Stimulated activated CD4-positive, alpha-beta T cell treated with anti-CD3 and anti-CD28 coated beads, Interleukin-12 subunit alpha, Interleukin-12 subunit beta, amount 100 ng/mL, for 48 hours (primary cell): ENCODE results near the gene MYH6.
"Not testable (repeated sequence)": the region's sequence is repeated elsewhere in the genome, so short reads cannot be mapped to it uniquely, and the experiment has no call there.

Experiments used
- DNase-seq, 3 donors: peaks; one replicate each; pipeline ENCODE4 v3.0.0-alpha.2; 2020; ENCODE audit warnings: low read depth in 2 of 3, low spot score in 1 of 3

Gene MYH6

GRCh38 chr14:23399591-23399990, 8.5 kb downstream of the MYH6 start:
- no peak for DNase-seq

GRCh38 chr14:23399136-23399535, 8.9 kb downstream of the MYH6 start:
- DNase-seq: no peak

DNA sequence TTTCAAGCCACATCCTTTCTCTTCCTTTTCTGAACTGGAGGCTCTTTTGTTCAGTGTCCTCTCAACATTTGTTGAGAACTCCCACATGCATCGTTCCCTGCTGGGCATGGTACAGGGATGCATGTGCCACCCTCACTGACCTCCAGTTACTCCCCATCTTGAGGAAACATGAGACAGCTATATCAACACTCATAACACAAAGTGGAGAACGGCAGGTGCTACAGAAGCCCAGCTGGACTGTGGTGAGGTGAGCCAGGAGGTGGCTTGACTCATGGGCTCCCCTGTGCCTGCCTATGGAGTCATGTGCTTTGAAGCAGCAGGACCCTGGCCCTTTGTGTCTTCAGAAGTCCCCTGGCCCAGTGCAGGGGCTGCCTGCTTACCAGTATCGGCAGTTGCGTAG, 9.7 kb downstream of the MYH6 start:
- no peak for DNase-seq

GRCh38 chr14:23396781-23397407, 11.2 kb downstream of the MYH6 start:
- no peak for DNase-seq

GRCh38 chr14:23396126-23396525, 11.9 kb downstream of the MYH6 start:
- DNase-seq: no peak

DNA sequence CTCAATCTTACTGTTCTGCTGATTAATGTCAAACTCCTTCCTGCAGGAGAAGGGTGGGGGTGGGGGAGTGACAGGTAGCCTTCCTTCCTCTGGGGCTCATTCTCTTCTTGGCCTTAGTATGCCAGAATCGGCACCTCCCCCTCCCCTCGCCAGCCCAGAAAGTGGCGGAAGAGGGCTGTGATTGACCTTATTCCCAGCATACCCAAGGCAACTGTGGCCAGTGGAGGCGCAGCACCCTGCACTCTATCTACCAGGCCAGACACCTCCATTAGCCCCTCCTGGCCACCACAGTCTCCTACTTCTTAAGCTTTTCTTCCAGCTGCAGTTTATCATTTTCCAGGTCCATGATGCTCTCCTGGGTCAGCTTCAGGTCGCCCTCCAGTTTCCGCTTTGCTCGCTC, 15.5 kb downstream of the MYH6 start:
- DNase-seq: no peak

DNA sequence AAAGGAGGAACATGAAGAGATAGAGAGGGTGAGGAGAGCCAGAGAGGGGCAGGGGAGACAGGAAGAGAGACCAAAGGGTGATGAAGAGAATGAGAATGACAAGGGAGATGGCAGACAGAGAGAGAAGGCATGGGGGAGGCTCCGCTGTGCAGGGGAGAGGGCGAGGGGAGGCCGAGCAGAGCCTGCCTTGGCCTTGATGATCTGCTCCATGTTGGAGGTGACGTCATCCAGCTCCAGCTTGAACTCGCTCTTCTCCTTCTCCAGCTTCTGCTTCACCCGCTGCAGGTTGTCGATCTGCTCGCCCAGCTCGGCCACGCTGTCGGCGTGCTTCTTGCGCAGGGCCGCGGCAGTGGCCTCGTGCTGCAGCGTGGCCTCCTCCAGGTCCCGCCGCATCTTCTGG, 18.2 kb downstream of the MYH6 start:
- not testable (repeated sequence) for DNase-seq

DNA sequence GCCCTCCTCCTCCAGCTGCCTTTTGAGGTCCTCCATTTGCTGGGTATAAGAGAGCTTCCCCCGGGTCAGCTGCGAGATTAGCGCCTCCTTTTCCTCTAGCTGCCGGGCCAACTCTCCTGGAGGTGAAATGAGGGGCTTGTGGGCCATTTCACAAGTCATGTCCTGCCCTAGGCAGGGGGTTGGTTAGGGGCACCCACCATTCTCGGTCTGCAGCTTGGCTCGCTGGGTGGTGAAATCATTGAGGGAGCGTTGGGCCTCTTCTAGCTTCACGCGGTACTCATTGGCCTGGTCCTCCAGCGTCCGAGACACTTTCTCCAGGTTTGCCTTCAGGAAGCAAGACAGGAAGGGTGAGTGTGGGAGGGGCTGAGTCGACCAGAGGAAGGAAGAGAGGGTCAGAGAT, 18.7 kb downstream of the MYH6 start:
- no peak for DNase-seq

GRCh38 chr14:23388996-23389395, 19.1 kb downstream of the MYH6 start:
- DNase-seq: no peak

DNA sequence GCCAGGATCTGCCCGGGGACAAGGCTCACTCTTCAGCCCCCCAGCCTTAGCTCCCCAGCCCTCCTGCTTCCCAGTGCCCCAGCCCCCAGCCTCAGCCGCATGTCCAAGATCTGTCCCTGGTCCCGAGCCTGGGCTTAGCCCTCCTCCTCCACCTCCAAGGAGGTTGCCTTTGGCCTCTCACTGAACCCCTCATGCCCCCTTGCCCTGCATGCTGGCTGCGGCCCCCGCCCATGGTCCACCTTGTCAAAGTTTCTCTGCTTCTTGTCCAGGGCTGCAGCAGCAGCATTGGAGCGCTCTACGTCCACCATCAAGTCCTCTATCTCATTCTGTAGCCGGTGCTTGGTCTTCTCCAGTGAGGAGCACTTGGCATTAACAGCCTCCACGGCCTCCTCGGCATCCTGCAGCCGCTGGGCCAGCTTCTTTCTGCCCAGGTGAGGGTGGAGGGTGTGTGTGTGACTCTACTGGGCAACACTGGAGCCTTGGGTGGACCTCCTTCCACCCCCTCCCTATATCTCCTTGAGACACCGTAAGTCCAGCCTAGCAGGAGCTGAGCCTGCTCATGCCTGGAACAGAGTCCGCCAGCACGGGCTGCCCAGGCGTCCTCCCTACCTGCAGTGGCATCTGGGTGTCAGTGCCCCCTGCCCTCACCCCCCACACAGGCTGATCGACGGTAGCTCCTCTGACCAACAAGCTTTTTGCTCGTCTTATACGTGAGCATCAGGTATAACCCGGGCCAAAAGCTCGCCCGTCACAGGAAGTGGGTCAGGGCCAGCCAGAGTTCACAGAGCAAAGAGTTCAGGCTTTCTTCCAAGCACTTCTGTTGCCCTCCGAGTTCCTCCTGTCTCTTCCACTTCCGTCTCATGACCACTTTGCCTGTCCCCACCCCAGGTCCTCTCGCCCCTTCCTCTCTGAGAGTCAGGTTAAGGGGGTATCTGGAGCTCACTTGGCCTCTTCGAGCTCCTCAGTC, 19.9 kb downstream of the MYH6 start:
- DNase-seq: no peak

GRCh38 chr14:23386999-23387398, 21.1 kb downstream of the MYH6 start:
- DNase-seq: no peak

GRCh38 chr14:23386266-23386657, 21.8 kb downstream of the MYH6 start:
- not testable (repeated sequence) for DNase-seq

DNA sequence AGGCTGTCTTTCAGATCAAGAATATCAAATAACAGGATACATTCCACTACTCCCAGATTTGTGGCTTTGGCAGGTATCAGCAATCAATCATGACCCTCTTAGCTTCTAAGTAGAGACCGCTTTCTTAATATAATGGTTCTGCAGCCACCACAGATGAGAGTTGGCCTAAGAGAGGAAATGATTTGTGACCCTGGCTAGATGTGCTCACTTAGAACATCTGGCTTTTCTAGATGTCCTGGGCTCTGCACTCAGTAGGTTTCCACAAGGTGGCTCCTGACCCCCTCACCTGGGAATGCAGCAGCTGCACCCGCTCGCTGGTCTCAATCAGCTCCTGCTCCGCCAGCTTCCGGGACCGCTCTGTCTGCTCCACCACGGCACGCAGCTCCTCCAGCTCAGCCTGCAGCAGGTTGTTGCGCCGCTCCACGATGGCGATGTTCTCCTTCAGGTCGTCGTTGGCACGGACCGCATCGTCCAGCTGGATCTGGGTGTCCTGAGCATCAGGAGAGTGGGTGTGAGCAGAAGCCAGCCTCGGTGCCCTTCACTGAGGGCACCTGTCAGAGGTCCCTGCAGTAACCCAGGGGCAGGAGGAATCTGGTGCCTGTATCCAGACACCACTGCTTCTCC, 22.3 kb downstream of the MYH6 start:
- no peak for DNase-seq

DNA sequence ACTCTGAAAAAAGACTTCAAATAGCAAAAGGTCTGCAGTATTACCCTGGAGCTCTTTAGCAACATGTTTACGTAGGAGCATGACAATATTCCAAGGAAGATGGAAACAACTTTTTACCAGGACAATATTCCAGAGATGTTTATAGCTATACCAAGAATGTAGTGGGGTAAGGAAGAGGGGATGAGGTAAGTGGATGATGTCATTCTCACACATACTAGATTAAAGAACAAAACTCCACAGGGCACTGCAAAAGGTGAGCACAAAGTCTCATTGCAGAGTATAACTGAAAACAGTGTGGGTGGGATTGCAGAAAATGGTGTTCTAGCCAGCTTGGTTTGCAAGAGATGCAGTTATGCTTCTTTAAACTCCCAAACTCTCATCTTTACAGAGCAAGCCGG, 22.8 kb downstream of the MYH6 start:
- DNase-seq: no peak

DNA sequence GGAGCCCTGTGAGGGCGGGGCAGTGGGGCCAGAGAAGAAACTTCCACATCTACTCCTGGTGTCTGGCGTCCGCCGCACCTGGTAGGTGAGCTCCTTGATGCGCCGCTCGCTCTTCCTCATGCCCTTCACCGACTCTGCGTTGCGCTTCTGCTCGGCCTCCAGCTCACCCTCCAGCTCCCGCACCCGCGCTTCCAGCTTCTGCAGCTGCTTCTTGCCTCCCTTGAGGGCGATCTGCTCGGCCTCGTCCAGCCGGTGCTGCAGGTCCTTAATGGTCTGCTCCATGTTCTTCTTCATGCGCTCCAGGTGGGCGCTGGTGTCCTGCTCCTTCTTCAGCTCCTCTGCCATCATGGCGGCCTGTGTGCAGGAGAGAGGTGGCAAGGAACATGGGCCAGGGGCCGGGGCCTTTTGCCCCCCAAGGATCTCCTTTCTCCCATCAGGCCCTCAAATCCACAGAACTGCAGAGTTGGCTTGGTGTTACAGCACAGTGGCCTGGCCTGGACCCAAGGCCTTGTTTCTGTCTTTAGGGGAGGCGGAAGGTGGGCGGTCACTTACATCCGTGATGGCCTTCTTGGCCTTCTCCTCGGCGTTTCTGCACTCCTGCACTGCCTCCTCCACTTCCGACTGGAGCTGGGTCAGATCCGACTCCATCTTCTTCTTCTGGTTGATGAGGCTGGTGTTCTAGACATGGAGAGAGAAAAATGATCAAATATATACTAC, 23.6 kb downstream of the MYH6 start:
- no peak for DNase-seq

DNA sequence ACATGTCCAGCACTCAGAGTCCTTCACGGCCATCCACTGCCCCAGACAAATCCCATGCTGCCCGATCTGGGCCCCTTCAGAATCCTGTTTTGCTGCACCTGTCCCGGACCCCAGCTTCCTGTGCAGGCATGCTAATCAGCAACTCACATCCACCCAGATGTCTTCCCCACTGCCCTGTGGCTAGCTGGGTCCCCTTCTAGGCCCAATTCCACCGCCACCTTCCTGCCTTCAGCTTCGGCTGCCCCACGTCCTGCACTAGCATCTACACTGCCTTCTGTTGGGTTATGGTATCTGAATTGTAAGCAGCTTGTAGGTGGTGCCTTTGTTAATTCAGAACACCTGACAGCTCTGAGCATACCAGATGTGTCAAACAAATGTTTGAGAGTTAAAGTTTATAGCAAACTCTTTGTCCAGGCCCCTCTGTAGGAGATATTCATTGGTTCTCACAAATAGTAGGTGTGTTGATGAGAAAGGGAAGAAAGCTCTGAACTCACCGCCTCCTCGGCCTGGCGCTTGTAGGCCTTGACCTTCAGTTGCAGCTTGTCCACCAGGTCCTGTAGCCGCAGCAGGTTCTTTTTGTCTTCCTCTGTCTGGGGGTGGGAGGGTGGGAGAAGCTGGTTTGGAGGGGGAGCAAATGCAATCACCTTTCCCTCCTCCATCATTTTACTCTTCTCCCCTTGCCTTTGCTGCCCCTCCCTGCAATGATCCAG, 25.2 kb downstream of the MYH6 start:
- DNase-seq: no peak

DNA sequence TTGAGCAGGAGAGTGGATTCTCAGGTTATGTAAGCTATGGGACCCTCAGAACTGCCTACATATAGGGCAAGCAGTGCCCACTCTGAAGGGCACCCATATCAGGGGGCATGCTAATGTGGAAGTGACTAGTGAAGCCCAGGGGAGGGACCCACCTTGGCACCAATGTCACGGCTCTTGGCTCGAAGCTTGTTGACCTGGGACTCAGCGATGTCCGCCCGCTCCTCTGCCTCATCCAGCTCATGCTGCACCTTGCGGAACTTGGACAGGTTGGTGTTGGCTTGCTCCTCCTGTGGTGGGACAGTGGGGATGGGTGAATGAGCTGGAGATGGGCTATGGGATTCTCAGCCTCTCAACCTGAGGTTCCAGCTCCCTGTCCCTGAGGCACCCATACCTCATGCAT, 25.8 kb downstream of the MYH6 start:
- DNase-seq: no peak

DNA sequence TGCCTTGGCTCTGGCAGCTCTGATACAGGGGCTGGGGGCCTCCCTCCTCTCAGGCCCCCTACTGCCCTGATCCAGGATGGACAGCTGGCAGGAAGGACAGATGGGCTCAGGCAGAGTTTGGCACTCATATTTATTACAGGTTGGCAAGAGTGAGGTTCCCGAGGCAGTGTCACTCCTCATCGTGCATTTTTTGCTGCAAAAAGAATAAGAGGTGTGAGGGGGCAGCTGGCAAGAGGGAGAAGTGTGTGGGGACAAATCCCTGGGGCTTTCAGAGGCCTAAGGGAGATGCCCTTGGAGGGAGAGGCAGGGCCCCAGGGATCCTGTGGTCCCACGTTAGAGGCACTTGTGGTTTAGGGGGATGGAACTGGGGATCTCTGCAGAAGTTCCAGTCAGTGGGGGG, 26.2 kb downstream of the MYH6 start:
- no peak for DNase-seq

- no peak for DNase-seq
These were observed 27.1 kb downstream of the MYH6 start for GRCh38 chr14:23380976-23381375.

DNA sequence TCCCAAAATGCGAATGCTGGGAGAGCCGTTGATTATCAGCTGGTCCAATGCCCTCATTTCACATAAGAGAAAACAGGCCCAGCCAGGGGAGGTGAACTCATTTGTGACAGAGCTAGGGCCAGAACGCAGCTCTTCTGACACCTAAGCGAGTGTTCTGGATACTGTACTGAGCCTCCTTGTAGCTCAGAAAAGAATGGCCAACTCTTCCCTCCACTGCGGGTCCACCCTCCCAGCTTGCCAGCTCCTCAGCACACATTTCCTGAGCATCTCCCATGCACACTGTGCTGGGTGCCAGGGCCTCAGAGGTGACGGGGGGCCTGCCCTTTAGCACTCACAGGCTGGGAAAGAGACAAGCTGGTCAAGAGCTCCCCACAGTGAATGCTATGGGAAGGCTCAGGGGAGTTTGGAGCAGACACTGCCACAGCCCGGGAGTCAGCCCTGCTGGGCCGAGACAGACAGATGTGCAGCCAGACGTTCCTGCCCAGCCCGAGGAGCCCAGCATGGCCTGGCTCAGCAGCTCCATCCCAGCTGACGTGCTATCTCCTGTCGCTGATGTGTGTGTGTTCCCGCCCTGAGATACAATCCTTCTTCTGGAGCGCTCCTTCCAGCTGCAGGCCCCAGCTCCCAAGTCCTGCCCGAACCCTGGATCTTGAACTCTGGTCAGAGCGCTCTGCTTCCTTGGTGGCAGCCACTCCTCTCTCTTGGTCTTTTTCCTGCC, 27.7 kb downstream of the MYH6 start:
- no peak for DNase-seq
